ENCODE data around the gene POU6F2.

Gene POU6F2

DNA sequence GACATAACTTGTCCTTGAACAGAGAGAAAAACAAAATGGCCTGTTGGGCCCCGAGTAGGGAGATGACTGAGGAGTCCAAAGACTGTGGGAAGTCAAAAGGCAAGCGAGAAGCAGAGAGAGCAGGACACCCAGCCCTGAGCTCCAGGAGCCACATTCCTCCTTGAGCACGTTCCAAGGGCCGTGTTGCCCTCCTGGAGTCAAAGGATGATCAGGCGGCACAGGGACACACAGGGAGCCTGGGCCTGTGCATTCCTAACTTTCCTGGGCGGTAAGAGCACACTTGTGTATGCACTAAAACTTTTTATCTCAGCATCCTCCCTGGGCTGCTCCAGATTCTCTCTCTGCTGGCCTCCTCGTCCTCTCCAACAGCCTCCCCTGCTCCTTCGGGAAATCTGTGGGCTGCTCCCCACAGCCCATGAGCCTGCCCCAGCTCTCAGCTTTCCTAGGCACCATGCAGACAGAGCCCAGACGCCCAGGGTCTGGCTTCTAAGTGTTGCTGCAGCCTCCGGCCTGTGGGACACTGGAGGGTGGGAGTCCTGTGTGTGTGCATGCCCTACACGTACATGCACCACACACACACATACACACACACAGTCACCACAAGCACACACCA is 281.8 kb downstream of the POU6F2 start:
- no peak for DNase-seq (ENCODE audit: low read depth)

DNA sequence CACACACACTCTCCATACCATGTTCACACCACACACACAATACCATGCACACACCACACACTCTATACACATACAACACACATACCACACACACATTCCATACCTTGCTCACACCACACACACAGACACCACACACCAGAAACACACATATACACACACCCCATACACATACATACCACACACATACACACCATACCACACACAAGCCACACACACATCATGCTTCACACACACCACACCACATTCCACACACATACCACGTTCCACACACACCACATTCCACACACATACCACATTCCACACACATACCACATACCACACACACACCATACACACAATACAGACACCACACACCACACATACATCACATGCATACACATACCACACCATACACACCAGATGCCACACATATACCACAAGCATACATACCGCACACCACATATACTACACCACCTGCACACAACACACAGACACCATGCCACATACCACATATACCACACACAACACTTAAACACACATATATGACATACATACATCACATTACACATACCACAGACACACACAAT is 282.7 kb downstream of the POU6F2 start:
- DNase-seq (ENCODE audit: low read depth): no peak

DNA sequence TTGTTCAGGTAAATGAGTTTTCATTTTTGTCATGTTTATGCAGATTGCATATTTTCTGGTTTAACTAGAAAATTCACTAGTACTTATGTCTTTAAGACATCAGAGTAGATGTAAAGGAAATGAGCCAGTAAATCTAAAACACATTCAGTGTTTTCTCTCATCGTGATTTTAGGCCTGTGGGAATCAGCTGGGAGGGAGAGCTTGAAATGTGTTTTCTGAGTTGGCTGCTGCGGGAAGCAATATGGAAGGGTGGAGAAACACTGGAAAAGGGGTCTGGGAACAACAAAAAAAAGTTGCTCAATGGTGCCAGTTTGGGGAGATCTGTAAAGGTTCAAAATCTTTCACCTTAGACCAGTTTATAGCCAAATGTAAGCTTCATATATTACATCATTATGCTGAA is 284.1 kb downstream of the POU6F2 start:
- DNase-seq (ENCODE audit: low read depth): no peak

DNA sequence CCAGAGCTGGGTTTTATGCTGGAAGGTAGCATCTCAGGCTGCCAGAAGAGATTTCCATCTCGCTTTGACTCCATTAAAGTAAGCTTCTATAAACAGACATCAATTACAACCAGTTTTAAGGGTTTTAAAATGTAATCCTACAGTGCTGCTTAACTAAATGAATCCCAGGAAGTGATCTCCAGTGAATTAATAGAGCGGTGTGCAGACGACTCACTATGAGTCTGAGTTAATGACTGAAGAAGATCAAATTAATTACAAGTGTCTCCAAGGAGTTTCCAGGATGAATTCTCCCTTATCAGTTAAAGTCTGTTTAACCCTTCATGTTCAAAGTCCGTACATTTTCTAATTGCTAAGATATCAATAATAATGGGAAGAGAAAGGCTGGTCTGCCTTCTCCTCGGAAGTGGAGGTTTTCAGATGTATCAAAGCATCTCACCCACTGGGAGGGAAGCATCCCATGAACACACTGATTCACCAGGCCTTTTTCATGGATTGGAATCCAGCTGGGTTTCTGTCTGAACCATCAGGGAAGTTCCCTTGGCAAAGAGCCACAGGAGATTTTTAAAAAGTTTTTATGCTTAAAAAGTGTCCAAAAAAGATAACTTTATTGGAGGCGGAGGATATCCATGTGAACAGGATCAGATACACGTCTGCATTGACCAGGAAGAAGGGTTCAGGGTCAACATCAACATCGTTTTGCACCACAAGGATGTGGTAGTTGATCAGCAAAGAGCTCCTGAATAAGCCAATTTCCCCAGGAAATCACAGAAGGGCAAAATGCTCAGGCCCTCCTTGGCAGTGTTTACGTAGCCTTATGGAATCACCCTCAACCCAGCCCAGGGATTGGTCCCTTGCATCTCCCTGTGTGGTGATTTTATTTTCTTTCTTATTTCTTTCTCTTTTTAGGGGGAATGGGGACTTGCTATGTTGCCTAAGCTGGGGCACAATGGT is 288.2 kb downstream of the POU6F2 start:
- DNase-seq (ENCODE audit: low read depth): no peak

DNA sequence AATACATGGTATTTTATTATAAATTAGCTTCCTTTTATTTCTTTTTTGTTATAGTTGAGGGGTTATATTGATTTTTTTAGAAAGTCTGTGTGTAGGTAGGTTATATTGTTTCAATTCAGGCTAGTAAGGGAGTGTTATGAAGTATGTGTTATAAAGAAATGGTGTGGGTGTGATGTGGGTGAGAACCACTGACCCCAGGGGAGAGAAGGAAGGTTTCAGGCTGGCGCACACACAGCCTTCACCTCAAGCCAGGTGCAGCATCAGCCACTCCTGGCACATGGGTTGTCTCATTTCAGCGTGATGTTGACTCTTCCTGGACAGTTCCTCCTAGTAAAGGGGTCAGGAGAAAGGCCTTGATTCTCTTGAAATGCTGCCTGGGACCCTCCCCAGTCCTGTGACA is 291.3 kb downstream of the POU6F2 start:
- no peak for DNase-seq (ENCODE audit: low read depth)

DNA sequence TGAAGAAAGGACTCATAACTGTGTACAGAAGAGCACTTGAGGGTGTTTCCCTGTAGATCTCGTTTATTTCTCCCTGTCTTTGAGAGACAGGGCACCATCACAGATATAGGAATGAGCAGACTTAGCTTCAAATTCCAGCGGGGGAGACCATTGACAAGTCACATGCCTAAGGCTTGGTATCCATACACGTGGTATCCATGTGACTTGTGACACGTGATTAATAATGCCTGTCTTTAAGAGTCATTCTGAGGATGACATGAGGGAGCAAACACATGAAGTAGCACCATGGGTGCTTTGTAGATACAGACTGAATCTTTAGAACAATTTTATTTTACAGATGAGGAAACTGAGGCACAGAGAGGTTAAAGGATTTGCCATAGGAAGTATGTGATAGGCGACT is 292.3 kb downstream of the POU6F2 start:
- DNase-seq (ENCODE audit: low read depth): no peak

DNA sequence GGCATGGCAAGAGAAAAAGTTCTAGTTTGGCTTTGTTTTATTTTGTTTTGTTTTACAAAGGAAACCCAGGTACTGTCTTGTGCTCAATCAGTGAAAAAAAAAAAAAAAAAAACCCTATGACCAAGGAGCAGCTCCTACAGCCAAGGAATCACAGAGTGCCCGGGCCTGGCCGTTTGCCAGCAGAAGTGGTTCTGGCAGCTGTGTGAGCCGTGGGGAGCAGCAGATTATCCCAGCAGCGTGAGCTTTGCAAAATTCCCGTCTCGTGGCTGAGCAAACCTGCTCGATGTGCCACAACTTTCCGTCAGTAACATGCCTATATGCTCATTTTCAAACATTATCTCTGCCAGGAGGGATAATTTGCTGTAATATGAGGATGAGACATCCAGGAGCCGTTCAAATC is 293.7 kb downstream of the POU6F2 start:
- DNase-seq (ENCODE audit: low read depth): no peak

DNA sequence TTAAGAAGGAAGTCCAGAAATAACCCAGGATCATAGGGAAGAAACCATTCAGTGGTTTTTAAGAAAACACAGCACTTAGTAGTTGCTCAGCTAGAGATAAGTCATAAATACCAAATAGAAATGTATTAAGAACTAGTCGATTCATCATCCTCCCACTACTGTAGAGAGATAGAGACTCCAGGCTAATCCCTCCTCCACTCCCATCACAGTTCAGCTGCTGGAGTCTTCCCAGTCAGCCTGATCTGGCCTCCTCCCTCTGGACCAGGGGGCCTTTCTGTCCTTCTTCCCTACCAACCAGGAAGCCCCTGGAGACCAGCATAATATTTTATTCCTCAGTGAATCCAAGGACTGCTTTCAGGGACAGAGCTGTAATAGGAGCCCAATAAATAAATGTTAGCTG is 294.4 kb downstream of the POU6F2 start:
- DNase-seq (ENCODE audit: low read depth): no peak

DNA sequence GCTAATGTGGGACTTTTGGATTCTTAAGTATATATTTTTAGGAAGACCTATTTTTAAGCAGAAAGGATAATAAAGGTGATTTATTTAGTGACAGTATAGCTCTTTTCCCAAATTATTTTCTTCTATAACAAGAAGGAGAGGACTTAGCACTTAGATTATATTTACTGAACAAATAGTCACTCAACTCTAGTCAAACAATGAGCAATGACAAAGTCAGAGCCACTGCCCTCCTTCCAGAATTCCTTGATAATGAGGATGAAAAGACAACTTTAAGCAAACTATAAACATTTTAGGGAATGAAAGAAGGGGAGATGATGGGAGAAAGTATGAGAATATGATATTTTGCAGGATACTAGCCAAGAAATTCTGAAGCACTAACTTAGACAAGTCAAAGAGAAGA is 295.0 kb downstream of the POU6F2 start:
- DNase-seq (ENCODE audit: low read depth): no peak

DNA sequence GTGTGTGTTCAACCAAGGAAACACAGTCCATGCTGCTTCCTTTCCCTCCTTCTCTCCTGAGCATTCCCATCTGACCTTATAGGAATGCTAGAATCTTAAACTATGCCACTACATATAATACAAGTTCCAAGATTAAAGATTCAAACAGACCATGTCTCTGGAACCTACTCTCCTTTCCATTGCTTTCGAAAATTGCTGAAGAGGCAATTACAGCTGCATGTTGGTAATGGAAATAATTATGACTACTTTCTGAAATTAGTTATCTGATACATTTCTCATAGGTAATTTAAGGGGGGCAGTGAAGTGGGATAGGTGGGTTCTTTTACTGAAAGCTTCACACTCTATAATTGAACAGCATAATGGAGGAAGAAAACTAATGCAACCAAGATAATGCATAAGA is 302.6 kb downstream of the POU6F2 start:
- DNase-seq (ENCODE audit: low read depth): no peak

DNA sequence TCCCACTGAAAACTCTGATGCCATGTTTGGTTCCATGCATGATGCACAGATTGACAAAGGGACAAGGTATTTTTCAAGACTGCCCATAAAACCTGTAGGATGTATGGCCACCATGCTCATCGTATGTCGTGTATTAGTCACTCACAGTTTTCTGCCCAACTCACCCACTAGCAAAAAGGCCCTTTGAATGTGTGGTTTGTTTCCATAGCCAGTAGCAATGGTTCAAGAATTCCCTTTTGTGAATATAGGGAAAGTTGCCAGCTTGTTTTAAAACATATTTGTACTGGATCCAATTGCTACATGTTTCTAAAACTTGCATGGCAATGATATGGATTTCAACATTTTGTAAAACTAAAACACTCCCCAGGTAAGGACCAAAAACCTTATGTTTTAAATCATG is 307.5 kb downstream of the POU6F2 start:
- DNase-seq (ENCODE audit: low read depth): no peak

DNA sequence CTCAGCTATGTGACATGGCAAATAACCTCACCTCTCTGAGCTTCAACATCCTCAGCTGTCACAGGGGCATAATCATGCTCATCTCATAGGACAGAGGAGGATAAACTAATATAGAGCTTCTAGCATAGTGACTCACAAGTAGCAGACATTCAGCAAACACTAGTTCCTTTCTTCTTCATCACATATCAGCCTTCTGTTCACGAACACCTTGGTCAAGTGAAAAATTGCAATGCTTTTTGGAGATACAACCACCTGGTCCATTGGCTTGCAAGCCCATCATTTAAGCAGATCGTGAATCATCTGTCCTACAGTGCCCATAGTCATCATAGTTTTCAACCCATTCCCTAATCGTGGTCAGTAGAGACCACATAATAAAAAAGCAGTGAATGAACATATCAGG is 310.6 kb downstream of the POU6F2 start:
- DNase-seq (ENCODE audit: low read depth): no peak

DNA sequence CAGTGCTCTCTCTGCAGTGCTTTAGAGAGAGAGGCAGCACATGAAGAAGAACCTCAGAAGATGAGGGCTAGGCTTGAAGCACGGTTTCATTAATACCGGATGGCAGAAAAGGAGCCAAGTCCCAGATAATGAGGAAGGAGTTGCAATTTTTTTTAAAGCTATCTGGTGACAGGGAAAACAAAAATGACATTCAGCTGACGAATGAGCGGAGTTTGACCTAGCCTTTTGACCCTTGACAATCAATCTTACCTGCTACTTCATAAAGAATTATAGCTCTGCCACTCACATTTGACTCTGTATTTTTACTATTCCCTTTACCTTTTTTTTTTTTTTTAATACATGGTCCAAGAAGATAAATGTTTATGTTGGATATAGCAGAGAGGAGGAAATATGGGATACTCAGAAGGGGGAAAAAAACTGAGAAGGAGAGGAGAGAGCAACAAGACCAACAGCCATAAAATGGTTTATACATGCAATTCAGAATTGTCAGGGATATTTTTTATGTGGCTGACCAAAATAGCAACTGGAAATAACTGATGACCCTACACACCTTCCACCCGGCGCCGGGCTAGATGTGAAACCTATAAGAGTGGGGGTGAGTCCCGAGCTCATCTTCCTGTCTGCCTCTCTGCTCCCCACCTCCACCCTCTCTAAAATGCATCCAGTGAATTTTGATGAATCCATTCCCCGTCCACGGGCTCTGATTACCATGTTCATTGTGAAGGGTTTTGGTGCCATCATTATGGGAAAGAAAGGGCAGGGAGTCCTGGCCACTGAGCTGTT is 314.1 kb downstream of the POU6F2 start:
- no peak for DNase-seq (ENCODE audit: low read depth)

DNA sequence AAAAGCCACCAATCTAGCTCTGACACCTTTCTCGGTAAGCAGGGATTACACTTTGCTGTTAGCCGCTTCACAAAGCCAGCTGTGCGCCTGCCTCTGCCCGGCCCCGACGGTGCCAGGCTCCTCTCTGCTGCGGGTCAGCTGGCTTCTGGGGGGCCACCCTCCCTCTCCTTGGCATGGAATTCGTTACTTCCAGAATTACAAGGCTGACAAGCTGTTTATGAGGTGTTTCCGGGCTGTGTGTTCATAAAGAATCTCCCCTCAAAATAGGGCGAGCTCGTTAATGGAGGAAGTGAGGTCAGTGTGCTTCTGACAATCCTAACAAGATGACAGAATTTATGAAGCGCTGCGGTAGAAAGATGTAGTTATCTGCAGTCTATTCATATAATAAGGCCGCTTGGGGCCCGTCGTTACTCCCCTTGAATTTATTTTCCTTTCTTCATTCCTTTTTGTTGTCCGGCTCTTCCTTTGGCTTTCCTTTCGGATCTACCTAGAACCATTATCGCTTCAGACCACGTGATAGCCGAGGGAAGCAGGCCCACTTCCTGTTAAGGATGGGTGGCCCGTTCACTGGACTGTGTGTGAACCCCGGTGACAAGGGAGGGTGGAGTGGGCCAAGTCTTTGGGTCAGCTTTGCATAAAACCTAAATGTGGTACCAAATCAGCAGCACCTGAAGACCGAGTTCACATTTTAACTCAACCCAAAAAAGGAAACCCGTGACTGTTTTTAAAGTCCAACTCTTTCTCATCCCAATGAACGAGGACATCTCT is 315.5 kb downstream of the POU6F2 start:
- no peak for DNase-seq (ENCODE audit: low read depth)

DNA sequence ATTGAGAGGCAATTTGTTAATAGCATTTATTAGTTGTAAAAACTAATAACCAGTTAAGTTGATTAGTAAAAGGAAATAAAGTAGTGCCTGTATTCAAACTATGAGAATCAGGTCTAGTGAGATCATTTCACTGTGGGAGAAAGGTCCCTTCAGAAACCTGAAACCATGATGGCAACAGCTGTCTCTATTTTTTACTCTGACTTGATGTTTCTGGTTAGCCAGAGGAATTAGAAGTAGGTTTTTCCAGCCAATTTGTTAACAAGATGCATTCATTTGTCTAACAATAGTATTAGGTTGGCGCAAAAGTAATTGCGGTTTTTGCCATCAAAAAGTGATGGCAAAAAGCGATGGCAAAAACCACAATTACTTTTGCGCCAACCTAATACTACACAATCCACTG is 316.3 kb downstream of the POU6F2 start:
- no peak for DNase-seq (ENCODE audit: low read depth)

DNA sequence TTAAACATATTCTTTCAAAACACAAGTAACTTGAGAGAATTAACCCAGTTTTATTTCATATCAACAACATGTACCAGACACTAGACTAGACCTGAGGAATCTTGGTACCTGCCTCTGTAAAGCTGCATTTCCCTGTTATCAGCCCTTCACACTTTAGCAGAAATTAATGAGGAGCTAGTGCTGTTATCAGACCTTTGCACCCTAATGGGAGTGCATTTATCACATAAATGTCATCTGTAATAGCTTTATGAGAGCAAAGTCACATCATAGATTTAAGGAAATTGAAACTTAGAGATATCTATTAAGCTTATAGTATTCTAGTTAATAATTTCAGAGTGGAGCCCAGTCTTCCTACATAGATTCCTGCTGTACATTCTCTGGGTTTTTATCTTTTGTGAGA is 318.1 kb downstream of the POU6F2 start:
- DNase-seq (ENCODE audit: low read depth): no peak

DNA sequence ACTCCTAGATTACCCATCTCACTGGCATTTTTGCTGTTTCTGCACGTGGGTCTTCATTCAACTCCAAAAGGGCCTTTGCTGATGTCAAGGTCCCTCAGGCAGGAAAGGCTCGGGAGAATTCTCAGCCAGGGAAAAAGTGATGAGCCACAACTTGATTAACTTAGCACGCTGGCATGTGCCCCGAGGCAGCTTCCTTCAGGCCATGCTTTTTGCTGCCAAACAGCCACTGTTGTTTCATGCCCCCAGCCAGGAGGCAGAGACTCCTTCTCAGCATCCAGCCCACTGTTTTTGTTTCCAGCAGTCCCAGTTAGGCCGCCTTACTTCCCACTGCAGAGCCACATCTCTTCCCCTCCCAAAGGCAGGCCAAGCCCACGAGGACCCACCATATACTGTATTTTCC is 322.0 kb downstream of the POU6F2 start:
- no peak for DNase-seq (ENCODE audit: low read depth)

DNA sequence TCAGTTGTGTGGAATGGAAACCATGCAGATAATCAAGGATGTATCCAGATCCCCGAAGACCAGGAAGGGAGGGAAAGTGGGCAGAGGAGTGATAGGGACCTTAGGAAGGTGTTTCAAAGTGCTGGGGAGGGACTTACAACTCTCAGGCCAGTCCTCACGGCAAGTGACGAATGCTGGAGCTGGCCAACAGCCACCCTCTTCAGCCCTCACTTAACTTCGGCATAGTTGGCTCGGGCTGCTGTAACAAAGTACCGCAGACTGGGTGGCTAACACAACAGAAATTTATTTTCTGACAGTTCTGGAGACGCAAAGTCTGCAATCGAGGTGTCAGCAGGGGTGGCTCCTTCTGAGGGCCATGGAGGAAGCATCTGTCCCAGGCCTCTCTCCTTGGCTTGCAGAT is 322.6 kb downstream of the POU6F2 start:
- DNase-seq (ENCODE audit: low read depth): no peak

DNA sequence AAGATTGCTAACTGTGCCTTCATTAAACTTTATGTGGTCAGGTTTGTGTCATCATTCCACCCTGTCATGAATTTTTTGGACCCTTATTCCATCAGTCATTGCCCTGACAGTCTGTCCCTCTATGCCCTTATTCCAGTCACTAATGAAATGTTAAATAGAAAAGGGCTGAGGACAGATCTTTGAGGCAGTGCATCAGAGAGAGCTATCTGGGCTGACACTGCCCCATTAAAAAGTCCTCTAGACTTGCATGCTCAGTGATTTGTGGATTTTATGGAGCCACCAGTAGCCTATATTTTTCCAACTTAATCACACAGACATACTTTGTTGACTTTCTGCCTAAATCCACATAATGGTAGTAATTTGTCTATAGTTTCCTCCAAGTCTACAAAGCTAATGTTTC is 323.8 kb downstream of the POU6F2 start:
- DNase-seq (ENCODE audit: low read depth): no peak

DNA sequence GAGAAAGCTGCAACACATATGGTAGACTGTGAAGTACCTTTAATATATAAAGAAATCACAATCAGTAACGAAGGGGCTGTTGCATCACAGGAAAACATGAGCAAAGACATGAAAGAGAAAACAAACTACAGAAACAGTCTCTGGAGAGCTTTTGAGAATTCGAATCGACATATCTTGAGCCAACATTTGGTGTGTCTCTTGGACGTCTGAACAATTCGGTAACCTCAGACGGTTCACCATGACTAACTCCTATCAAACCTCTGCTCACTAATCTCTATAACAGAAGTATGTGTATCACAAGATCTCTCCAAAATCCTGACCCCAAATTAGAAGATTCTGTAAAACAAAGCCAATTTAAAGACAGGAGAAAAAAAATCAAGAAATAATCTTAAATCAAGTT is 326.5 kb downstream of the POU6F2 start:
- DNase-seq (ENCODE audit: low read depth): no peak

DNA sequence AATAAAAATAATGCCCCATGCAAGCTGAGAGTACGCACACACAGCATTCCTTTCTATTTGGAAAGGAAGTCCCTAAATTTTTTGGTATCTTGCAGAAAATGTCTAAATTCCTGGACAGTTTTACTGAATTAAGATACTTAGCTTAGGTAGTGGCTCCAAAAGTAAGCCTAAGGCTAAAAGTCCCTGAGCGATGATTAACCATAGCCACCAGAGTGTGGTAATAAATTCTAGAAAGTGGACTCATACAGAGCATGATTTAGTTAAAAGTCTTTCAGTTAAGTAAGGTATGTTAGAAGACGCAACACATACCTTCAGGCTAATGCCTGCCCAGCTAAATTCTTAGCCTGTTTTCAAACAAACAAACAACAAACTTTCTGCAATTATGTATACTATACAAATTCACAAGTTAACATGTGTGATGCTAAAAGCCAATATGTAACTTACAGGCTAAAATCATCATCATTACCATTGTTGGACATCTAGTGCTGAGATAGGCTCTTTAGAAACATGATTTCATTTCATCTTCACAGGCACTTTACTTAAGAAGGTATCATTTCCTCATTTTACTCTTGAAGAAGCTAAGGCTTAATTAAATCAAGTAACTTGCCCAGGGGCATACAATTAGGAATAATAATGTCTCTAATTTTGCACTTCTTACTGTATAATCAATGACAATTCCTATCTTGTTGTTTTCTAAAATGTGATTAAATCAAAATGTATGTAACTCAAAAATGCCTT is 327.1 kb downstream of the POU6F2 start:
- no peak for DNase-seq (ENCODE audit: low read depth)
